OCI-LY3 (cell line): Measurements from ENCODE around the gene LINGO3.

Experiments
- H2AFZ ChIP-seq: fragments of 200-600, 300-600 bp; shearing (Covaris generic); 2 replicates; pipeline ENCODE4 v1.6.0; 2014; ENCODE audit warnings: antibody characterized with exemption, low read depth, low read length
- H3K27ac ChIP-seq: fragments of 200-600, 300-600 bp; sonication (generic); 2 replicates; pipeline ENCODE4 v1.5.1; 2014; ENCODE audit warnings: mild to moderate bottlenecking, low read length, moderate library complexity, mixed read lengths
- H3K27me3 ChIP-seq: fragments of 200-600, 300-600 bp; sonication (generic); 2 replicates; pipeline ENCODE4 v1.6.1; 2014; ENCODE audit warnings: low read depth, low read length, mixed read lengths
- H3K36me3 ChIP-seq: fragments of 200-600, 300-600 bp; sonication (generic); replicated peaks from 2 replicates; pipeline ENCODE3; 2014; ENCODE audit warnings: low read depth, low read length, mixed read lengths
- H3K4me1 ChIP-seq: fragments of 300-600, 200-600 bp; sonication (generic); 2 replicates; pipeline ENCODE4 v1.6.1; 2014; ENCODE audit warnings: low read length, mixed read lengths
- H3K4me2 ChIP-seq: fragments of 200-600, 300-600 bp; sonication (generic); 2 replicates; pipeline ENCODE4 v1.6.1; 2014; ENCODE audit warnings: low read length, mixed read lengths
- H3K4me3 ChIP-seq: fragments of 300-600, 200-600 bp; sonication (generic); 2 replicates; pipeline ENCODE4 v1.5.1; 2014; ENCODE audit warnings: antibody characterized with exemption, mild to moderate bottlenecking, low read length, moderate library complexity
- H3K79me2 ChIP-seq: fragments of 300-600, 200-600 bp; shearing (Covaris generic); 2 replicates; pipeline ENCODE4 v1.6.1; 2014; ENCODE audit warnings: mild to moderate bottlenecking, low read length, mixed read lengths
- H3K9ac ChIP-seq: fragments of 300-600, 200-600 bp; shearing (Covaris generic); 2 replicates; pipeline ENCODE4 v1.6.0; 2014; ENCODE audit warnings: mild to moderate bottlenecking, low read length, moderate library complexity
- H3K9me3 ChIP-seq: fragments of 200-600, 300-600 bp; shearing (Covaris generic); 2 replicates; pipeline ENCODE4 v1.6.1; 2014; ENCODE audit warnings: low read length, mixed read lengths; ENCODE audit not compliant: insufficient read depth
- H4K20me1 ChIP-seq: fragments of 200-600, 300-600 bp; sonication (generic); 2 replicates; pipeline ENCODE4 v1.6.1; 2016; ENCODE audit warnings: low read length, mixed read lengths; ENCODE audit not compliant: insufficient read depth
- EZH2phosphoT487 ChIP-seq: fragments of 200-600 bp; shearing (Covaris generic); IDR thresholded peaks from 2 replicates; pipeline ENCODE4 v1.6.1; 2018; ENCODE audit warnings: antibody characterized with exemption, mixed run types, low read depth
- TF ChIP-seq, protein P1 (sequence below): fragments of 200-600, 300-600 bp; sonication (generic); IDR thresholded peaks from 2 replicates; pipeline ENCODE4 v1.5.1; 2014; ENCODE audit warnings: antibody characterized with exemption, low read length, low read depth

The LINGO3 gene

DNA sequence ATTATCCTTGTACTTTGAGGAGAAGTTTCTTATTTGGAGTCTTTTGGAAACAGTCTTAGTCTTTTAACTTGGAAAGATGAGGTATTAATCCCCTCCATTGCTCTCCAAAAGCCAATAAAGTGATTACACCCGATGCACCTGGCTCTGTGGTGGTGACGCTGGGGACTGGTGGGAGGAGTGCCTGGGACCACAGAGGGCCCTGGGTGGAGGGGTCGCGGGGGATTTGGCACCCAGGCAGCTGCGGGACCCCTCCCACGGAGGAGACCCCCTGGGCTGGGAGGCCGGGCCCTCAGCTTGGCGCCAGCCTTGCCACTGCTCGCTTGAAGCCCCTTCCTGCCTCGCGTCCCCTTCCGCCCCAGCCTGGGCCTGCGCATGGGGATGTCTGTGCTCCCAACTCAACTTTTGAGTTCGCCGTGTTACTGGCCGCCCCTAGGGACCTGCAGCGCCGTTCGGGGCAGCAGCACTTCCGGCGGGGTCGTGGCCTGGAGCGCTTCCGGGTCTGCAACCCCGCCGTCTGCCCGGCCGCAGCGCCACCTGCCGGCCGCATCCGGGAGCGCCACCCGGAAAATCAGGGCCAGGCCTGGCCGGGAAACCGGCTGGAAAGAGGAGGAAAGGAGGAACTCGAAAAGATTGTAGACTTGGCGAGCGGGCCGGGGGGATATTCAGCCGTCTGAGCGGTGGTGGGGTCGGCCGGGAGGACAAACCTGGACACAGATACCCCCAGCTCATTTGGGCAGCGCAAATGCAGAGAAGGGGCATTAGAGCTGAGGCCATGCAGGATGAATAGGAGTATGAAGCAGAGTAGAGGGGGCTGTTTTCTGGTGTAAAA lies 34.4 kb downstream of the LINGO3 start:
- peak overlapping the region; percentile 89 for H3K4me2 ChIP-seq
- H3K4me1 ChIP-seq, result peaks cover 30% of the 10 kb centered on the region
- peak overlapping the region; percentile 39 for H3K9ac ChIP-seq
- no peak overlapping the region for H2AFZ ChIP-seq
- peak overlapping the region; percentile 91 for H3K4me3 ChIP-seq
- no peaks in the 10 kb centered on the region for H3K9me3 ChIP-seq
- H3K27ac ChIP-seq, result peak overlapping the region; percentile 87
- TF ChIP-seq EZH2phosphoT487, result no peak
- TF ChIP-seq, protein P1, sequence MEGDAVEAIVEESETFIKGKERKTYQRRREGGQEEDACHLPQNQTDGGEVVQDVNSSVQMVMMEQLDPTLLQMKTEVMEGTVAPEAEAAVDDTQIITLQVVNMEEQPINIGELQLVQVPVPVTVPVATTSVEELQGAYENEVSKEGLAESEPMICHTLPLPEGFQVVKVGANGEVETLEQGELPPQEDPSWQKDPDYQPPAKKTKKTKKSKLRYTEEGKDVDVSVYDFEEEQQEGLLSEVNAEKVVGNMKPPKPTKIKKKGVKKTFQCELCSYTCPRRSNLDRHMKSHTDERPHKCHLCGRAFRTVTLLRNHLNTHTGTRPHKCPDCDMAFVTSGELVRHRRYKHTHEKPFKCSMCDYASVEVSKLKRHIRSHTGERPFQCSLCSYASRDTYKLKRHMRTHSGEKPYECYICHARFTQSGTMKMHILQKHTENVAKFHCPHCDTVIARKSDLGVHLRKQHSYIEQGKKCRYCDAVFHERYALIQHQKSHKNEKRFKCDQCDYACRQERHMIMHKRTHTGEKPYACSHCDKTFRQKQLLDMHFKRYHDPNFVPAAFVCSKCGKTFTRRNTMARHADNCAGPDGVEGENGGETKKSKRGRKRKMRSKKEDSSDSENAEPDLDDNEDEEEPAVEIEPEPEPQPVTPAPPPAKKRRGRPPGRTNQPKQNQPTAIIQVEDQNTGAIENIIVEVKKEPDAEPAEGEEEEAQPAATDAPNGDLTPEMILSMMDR, result peak; percentile 97
- peaks cover 44% of the 10 kb centered on the region for H3K36me3 ChIP-seq
- H3K79me2 ChIP-seq, result peaks cover 62% of the 10 kb centered on the region
- H3K27me3 ChIP-seq, result no peaks in the 10 kb centered on the region
- H4K20me1 ChIP-seq, result peaks cover 66% of the 10 kb centered on the region

DNA sequence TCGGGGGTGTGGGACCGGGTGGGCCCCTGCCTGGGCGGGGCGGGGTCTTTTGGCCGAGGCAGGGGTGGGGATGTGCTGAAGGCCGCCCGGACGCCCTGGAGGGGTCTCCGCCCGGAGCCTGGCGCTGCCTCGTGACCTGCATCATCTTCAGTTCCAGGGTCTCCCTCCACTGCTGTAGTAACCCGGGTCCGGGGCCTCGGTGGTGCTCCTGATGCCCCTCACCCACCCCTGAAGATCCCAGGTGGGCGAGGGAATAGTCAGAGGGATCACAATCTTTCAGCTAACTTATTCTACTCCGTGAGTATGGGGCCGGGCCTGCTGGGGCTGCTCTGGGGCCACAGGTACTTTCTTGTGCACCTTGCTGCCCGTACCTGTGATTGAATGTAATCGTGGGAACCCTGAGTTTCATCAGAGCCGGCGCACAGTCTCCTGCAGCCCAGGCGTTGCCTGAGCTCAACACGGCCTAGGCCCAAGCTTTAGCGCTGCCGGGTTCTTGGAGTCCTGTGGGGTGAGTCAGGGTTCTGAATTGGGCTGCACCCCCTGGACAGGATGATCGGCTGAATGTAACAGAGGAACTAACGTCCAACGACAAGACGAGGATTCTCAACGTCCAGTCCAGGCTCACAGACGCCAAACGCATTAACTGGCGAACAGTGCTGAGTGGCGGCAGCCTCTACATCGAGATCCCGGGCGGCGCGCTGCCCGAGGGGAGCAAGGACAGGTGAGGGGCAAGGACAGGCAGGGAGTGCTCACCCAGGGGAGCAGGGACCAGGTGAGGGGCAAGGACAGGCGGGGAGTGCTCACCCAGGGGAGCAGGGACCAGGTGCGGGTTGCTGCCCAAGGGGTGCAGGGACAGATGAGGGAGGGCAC lies 36.5 kb downstream of the LINGO3 start:
- no peak overlapping the region for H2AFZ ChIP-seq
- peaks cover 62% of the 10 kb centered on the region for H3K79me2 ChIP-seq
- H3K4me2 ChIP-seq, result peak overlapping the region; percentile 89
- H3K27me3 ChIP-seq, result no peaks in the 10 kb centered on the region
- no peaks in the 10 kb centered on the region for H3K9me3 ChIP-seq
- peaks cover 63% of the 10 kb centered on the region for H4K20me1 ChIP-seq
- H3K27ac ChIP-seq, result peak overlapping the region; percentile 87
- H3K4me1 ChIP-seq, result peaks cover 49% of the 10 kb centered on the region
- peaks cover 43% of the 10 kb centered on the region for H3K36me3 ChIP-seq
- H3K9ac ChIP-seq, result peak overlapping the region; percentile 96
- H3K4me3 ChIP-seq, result peak overlapping the region; percentile 91
- no peak for TF ChIP-seq EZH2phosphoT487
- TF ChIP-seq, protein P1, result no peak

DNA sequence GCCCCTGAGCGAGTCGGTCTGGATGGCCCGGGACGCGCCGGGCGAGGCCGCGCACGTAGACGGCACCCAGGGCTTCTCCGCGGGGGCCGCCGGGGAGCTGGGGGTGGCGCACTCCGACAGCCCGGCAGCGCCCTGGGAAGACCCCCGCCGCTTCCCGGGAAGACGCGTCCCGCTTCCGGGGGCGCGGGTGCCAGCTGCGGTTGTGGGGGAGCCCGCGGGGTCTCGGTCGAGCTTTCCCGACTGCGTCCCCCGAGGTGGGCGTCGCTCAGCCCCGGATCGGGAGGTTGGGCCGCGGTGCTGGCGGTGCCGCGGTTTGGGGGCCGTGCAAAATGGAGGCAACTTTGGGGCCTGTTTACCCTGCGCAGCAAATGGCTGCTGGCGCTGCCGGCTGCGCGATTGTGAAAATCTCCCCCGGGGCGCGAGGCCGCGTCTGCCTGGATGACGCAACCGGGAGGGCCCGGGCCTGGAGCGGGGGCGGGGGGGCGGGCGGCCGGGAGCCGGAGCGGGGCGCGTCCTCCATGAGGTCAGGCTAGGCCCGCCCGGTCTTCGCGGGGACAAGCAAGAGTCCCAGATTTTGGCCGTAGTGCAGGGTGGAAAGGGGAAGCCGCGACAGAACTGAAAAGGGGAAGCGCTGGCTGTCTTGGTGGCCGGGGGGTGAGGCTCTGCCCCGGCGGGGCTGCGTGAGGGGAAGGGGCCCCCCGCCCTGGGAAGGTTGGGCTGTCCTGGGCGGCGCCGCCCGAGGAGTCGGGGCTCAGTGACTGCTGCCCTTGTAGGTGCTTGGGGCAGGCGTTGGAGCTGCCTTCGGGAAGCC lies 37.3 kb downstream of the LINGO3 start:
- peaks cover 62% of the 10 kb centered on the region for H3K79me2 ChIP-seq
- no peaks in the 10 kb centered on the region for H3K27me3 ChIP-seq
- peak overlapping the region; percentile 91 for H3K4me3 ChIP-seq
- no peak for TF ChIP-seq EZH2phosphoT487
- TF ChIP-seq, protein P1, result no peak
- peak overlapping the region; percentile 89 for H3K4me2 ChIP-seq
- no peaks in the 10 kb centered on the region for H3K9me3 ChIP-seq
- peak overlapping the region; percentile 96 for H3K9ac ChIP-seq
- peak overlapping the region; percentile 87 for H3K27ac ChIP-seq
- peaks cover 57% of the 10 kb centered on the region for H4K20me1 ChIP-seq
- no peak overlapping the region for H2AFZ ChIP-seq
- peaks cover 38% of the 10 kb centered on the region for H3K36me3 ChIP-seq
- peaks cover 55% of the 10 kb centered on the region for H3K4me1 ChIP-seq
